NCI-H774 (cell line): ENCODE data around the gene ARID5B.
A peak's percentile ranks its signal among the peaks of the same experiment; 100 is the strongest.
"Not testable (repeated sequence)": the region's sequence is repeated elsewhere in the genome, so short reads cannot be mapped to it uniquely, and the experiment has no call there.

Experiments used
- DNase-seq: peaks from one replicate; lab custom pipeline; 2025; lab: John Stamatoyannopoulos, UW

Gene ARID5B, protein sequence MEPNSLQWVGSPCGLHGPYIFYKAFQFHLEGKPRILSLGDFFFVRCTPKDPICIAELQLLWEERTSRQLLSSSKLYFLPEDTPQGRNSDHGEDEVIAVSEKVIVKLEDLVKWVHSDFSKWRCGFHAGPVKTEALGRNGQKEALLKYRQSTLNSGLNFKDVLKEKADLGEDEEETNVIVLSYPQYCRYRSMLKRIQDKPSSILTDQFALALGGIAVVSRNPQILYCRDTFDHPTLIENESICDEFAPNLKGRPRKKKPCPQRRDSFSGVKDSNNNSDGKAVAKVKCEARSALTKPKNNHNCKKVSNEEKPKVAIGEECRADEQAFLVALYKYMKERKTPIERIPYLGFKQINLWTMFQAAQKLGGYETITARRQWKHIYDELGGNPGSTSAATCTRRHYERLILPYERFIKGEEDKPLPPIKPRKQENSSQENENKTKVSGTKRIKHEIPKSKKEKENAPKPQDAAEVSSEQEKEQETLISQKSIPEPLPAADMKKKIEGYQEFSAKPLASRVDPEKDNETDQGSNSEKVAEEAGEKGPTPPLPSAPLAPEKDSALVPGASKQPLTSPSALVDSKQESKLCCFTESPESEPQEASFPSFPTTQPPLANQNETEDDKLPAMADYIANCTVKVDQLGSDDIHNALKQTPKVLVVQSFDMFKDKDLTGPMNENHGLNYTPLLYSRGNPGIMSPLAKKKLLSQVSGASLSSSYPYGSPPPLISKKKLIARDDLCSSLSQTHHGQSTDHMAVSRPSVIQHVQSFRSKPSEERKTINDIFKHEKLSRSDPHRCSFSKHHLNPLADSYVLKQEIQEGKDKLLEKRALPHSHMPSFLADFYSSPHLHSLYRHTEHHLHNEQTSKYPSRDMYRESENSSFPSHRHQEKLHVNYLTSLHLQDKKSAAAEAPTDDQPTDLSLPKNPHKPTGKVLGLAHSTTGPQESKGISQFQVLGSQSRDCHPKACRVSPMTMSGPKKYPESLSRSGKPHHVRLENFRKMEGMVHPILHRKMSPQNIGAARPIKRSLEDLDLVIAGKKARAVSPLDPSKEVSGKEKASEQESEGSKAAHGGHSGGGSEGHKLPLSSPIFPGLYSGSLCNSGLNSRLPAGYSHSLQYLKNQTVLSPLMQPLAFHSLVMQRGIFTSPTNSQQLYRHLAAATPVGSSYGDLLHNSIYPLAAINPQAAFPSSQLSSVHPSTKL

DNA sequence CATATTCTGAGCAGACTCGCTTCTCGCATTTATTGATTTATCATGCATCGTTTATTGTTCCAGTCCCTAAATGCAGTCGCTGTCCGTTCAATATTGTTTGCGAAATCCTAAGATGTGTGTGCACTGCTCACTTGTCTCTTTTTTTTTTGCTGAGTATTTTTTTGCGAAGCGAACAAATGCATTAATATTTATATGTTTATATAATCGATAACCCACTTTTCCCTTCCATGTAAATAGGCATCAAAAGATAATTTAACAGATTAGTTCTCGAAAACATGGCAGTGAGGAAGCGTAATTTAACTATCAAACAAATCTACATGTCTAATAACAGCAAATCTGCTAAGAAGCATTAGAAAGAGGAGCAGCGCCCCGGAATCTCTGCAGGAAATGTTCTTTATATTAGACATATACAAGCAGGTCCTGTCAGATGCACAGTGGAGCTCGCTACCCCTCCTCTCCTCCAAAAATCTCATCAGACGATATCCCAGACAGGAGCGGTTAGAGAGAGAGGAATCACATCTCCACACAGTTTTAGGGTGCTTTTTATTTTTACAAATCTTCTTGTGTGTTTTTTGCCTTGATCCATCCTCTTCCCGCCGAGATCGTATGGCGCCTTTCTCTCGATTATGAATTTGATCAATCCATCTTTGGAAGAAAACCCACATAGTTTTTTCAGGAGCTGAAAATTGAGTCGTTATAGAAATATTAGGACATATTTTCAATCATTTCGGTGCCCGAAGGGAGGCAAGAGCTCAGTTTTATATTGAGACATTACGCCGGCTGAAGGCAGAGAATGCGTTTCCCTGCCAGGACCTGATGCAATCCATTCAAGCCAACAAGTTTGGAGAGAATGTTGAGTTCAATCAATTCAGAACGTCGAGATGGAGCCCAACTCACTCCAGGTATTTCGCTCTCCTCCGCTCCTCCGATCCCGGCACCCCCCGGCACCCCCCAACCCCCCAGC is at the start of gene ARID5B:
TSS of gene ARID5B (plus strand) at position 871 of the 964 bp plus-strand sequence. CDS start at position 882, 11 bp downstream.
- DNase-seq = peak; percentile 73

DNA sequence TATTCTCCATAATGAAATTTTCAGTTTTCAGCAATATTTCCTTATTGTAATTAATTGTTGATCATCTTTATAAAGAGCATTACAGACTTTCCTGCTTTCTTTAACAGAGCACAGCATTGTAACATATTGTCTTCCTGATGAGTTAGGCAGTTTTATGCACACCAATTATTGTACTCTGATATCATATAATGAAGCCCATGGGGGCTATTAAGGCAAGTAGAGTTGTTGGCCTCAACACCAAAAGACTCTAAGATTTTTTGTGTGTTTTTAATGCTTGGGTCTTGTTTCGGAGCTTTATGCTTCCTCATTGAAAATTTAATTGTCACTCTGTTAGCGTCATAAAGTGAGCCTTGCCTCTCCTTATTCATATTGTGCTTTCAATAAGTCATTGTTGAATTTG is 49.2 kb upstream of the ARID5B start:
- no peak for DNase-seq

DNA sequence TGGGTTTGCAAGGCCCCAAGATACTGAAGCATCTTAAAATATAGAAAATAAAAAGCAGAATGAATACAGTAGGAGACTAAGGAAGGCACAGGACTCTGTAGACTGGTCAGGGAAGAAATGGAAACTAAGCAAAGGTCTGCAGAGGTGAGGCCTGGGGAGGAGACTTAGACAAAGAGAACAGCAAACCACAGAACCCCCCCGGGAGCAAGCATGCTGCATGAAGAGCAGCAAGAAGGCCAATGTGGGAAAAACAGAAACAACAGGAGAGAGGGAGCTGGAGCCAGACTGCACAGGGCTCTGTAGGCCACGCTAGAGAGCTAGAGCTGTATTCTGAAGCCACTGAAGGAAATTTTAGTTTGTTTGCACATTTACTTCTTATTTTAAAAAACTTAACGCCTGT is 45.7 kb upstream of the ARID5B start:
- DNase-seq = no peak

DNA sequence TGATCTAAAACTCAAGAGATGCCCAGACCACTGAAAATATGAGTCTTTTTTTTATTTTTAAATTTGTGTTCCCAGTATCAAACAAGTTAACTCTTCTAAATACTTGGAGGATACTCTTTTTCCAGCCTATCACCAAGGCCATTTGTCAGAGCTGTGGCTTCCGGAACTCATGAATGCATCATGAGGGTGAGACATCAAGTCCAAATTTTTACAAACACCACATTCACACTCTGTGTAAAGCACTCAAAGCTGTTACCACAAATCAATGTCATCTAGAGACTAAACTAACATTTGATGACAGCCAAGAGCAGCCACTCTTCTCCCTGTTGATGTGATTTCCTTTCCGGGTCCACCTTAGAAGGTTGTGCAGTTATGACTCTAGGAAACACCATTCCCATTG is 43.8 kb upstream of the ARID5B start:
- no peak for DNase-seq

DNA sequence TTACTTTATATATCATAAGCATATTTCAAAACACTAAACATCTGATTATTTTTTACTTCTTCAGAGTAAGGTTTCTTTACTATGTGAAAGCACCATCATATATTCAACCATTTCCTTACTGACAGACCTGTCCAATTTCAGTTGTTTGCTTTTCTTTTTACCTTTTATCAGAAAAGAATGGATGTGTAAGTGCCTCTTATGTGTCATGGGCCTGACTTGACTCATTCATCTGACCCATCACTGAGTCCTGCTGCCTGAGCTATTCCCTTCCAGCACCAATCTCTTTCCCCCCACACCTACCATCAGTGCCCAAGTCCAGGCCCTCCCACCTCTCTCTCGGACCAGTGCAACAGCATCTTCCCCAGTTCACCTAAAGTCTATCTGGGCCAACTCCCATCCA is 41.7 kb upstream of the ARID5B start:
- DNase-seq = no peak

DNA sequence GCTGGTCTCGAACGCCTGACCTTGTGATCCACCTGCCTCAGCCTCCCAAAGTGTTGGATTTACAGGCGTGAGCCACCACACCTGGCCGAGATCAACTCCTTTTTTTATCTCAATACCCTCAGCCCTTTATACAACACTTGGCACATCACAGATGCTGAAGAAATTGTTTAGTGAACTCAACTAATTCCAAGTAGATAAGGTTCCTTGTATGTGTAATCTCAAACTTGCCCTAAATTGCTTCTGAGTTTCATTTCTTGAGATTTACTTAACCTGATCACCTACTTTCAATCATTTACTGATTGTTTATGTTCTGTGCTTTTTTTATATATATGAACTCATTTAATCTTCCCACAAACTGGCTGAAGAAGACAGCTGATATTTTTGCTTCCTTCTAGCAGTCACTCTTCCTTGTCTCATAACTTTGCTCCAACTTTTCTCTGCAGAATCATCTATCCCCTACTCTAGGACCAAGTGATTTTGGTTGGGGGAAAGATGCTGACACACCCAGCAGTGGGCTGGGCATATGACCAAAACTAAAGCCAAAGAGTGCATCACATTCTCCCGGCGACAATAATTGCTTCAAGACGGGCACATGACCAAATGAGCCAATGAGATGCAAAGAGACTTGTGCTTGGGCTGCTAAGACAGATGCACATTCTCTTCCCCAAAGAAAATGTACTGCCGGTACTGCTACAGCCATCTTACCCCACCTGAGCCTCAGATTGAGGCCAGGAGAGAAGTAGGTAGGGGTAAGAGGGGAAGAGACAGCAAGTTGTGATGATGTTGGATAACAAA is 40.3 kb upstream of the ARID5B start:
- no peak for DNase-seq

DNA sequence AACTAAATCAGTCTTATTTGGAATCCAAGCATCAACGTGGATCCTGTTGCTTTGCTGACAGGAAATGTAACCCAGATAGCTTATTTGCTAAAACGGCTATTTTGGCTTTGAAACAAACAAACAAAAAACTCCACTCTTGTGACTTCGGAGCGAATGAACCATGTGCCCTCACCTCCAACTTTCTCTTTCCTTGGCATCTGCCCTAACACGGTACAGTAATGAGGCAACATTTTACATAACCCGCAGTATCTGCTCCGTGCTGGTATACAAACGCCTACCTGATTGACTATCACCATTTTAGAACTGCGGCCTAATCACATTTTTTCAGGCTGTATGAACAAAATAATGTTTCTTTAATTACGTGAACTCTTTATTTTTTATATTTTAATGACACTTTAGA is 37.5 kb upstream of the ARID5B start:
- no peak for DNase-seq

DNA sequence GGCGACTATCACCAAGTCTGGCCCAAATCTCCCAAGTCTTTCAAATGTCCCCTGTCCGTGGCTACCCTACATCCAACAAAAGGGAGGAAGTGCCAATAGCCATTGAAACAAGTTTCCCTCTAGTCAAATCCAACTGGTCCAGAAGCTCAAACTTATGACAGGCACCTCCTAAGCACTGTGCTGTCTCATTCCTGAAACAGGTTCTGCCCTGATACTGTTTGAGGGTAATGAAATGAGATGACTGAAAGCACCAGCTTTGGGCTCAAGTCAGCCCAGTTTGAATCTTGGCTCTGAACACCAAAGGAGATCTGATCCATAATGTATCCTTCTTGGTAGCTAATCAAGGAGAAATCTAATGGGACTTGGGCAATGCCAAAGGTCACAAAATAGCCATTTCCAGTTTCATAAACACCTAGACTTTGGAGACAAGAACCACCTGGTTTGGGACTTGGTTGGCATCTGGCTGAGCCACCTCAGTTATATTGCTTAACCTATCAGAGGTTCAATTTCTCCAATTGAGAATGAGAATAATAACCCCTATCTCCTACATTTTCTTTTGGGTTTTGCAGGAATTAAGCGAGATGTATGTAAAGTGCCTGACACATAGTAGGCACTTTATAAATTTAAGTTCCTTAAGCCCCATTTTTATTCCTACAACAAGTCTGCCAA is 34.7 kb upstream of the ARID5B start:
- DNase-seq = no peak

DNA sequence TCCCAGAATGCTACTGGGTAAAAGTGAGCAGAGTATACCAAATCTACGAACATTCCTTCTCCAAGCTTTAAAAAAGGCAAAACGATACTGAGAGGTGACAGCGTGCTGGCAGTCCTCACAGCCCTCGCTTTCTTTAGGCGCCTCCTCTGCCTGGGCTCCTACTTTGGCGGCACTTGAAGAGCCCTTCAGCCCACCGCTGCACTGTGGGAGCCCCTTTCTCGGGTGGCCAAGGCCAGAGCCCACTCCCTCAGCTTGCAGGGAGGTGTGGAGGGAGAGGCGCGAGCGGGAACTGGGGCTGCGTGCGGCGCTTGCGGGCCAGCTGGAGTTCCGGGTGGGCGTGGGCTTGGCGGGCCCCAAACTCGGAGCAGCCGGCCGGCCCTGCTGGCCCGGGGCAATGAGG is 34.1 kb upstream of the ARID5B start:
- not testable (repeated sequence) for DNase-seq

DNA sequence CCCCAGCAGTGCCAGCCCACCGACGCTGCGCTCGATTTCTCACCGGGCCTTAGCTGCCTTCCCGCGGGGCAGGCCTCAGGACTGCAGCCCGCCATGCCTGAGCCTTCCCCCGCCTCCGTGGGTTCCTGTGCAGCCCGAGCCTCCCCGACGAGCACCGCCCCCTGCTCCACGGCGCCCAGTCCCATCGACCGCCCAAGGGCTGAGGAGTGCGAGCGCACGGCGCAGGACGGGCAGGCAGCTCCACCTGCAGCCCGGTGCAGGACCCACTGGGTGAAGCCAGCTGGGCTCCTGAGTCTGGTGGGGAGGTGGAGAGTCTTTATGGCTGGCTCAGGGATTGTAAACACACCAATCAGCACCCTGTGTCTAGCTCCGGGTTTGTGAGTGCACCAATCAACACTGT is 33.7 kb upstream of the ARID5B start:
- DNase-seq = not testable (repeated sequence)

DNA sequence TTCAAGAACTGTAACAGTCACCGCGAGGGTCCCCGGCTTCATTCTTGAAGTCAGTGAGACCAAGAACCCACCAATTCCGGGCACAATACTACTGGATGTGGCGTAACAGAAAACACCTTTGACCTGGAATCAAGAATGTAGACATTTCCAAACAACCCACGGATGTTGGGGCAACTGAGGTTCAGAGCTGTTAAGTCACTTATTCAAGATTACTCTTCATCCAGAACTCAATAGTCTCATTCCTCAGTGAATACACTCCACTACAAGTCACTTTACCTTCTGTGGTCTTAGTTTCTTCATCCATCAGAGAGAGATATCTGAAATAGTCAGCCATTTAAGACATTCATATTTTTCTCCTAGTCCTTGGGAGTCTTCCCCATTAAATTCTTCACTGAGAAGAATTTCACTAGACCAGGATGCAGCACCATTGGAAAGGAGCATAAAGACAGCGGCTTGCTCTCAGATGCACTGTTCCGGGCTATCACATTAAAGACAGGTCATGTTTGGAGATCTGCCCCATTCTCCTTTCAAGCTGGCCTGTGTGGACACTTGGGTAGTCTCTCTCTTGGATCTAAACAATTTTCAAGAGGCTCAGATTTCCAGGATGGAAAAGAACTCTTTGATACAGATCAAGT is 32.3 kb upstream of the ARID5B start:
- DNase-seq = no peak

DNA sequence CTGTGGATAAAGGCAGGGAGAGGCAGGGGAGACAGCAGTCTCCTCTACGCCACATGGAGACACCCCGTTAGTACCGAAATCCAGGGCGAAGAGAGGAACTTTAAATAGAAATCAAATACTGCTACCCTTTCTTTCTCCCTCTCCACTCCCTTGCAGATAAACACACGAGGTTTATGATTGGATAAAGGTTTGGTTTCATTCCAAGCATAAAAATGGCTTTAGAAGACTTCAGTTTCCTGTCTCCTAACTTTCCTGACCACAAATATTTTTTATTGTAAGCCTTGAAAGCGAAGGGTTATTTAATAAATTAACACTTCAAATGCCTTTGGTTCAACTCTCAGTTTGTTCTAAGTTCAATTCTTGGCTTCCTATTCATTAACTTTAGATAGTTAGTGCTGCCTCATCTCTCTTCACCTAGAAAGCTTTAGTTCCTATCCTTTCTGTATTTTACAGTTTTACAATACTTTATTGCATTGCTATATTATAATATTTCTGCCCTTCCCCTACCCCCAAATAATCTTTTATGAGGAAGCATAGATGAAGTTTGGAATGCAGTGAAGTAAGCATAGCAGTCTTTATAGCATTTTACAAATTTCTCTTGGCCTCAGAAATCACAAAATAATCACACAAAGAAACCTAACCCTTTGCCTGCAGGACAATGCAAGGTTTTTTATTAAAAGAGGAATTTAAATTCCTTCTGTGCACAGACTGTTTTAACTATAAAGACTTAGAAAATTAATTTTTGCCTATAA is 31.5 kb upstream of the ARID5B start:
- no peak for DNase-seq

DNA sequence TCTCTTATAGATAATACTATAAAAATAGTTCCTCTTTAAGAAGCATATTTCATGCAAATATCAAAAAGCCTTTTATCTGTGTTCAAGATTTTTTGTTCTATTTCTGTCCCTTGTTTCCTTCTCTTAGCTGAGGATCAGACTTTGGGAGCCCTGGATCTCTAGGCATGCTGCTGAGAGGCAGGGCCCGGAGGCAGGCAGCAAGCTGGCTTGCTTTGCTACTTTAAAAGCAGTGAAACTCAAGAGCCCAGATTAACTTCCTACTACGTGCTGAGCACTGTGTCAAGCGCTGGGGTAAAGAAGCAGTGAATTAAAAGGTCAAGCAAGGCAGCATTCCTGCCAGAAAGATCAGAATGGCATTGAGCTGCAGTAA is 31.0 kb upstream of the ARID5B start:
- no peak for DNase-seq

DNA sequence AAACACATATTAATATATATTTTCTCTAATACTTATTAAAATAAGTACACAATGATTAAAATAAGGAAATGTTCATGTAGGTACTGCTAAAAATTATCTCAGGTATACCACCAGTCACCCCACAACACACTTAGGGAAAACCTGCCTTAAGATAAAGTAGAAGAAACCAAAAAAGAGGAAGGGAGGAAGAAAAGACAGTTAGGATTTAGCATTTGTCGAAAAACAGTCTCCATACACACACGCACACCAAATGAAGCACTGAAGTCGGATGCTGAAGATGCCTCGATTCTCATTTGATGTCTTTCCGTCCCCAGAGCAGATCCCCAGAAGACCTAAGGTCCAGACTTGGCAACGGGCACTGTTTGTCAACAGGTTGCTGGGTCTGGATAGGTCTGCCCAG is 30.0 kb upstream of the ARID5B start:
- DNase-seq = no peak

DNA sequence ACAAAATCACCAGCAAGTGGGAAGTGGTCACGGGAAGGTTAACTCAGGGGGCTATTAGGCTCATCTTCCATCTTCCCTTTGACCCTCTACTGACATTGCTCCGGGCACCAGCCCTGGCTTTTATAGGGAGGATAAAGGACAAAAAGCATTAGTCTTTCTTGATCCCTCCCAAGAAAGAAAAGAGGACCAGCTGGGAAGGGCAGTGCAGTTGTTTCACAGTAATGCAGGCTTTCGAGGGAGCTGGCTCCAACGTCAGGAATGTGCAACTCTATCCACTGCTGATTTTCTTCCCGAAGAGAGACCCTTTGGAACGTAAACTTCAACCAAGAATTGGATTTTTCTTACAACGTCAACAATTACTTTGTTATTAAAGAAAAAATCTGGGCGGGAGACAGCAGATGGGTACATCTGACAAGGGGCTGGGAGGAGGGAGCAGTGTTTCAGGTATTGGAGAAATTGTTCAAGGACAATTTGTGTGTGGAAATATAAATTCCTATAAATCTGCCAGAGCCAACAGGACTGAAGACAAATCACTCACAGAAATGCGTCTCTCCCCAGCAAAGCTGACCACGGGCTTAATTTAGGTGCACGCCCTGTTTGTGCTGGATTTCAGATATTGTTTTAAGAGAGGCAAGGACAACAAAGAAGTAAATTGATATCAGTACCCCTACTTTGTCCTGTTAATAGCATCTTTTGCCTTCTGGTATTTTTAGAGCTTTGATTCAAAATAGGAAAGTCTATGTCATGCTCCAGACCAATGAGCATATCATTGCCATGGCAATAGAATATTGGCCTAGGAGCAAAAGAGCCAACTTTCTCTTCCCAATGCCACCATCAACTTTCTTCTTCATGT is 23.4 kb upstream of the ARID5B start:
- DNase-seq = no peak

DNA sequence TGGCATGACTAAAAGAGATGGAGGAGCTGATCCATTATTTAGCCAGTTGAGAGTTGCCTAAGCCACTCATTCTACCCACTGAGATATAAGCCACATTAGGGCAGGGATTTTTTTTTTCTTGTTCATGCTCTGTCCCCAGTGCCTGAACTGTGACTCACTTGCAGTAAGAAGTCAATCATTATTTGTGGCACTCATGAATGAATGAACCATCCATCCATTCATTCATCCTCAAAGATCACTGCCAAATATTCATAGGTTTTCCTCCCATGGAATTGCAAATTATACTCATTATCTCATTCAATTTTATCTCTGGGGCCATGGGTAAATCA is 22.8 kb upstream of the ARID5B start:
- DNase-seq = no peak

DNA sequence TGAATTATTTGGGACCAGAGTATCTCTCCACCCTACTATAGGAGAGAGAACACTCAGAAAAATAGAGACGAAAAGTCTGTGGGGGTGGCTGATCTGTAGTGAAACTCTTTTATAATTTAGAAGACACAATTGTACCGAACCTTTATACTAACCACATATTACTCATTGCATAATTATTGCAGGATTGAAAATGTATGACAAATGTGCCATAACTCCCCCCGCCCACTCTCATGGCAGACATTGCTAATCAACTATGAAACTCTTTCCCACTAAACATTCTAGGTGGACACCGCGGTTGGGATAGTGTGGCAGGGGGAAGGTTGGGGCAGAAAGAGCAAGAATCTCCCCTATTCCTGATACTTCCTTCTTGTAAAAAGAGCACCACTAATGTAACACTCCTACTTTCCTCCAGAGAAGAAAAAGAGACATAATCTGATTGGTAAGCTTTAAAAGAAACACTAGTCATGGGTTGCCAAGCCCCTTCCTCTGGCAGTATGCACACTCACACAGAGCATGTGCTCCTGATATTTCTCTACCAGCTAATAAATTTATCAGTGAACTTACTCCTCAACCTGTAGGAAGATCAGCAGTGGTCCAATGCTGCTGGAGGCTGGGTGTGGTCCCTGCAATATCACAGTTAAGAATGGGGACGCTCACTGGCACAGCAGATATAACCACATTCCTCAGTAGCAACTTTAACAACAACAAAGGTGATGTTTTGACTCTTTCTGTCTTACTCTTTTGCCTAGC is 18.7 kb upstream of the ARID5B start:
- no peak for DNase-seq
